Liver (tissue), 9 donors: ENCODE results near the gene ADRA1B. TPM values are rescaled to one million over a fixed set of nuclear protein-coding genes. Genes with fewer than 3 reads are reported as not detected.

Experiments used
- DNase-seq: peaks from one replicate; pipeline ENCODE4 v3.0.0-alpha.2; 2017; ENCODE audit warnings: low spot score
- H3K27ac ChIP-seq, 2 donors: one replicate each; pipeline ENCODE4 v1.7.0; 2013; ENCODE audit warnings: inconsistent platforms in 2 of 2, low read length in 2 of 2, control low read depth in 1 of 2, low read depth in 1 of 2, mild to moderate bottlenecking in 1 of 2
- H3K27me3 ChIP-seq, 4 donors: one replicate each; pipeline versions ENCODE4 v1.6.1 to v1.7.0; 2013; ENCODE audit warnings: low read length in 3 of 4, inconsistent platforms in 1 of 4, mild to moderate bottlenecking in 1 of 4, moderate library complexity in 1 of 4; ENCODE audit not compliant: control insufficient read depth in 4 of 4, insufficient read depth in 4 of 4
- H3K36me3 ChIP-seq, 4 donors: one replicate each; pipeline versions ENCODE4 v1.6.1 to v1.7.0; 2013; ENCODE audit warnings: low read length in 3 of 4, mild to moderate bottlenecking in 3 of 4, low read depth in 1 of 4, moderate library complexity in 1 of 4; ENCODE audit not compliant: control insufficient read depth in 4 of 4, insufficient read depth in 3 of 4
- H3K4me1 ChIP-seq, 4 donors: one replicate each; pipeline versions ENCODE4 v1.6.1 to v1.7.0; 2013; ENCODE audit warnings: low read length in 3 of 4, mild to moderate bottlenecking in 3 of 4, moderate library complexity in 1 of 4; ENCODE audit not compliant: control insufficient read depth in 4 of 4, insufficient read depth in 4 of 4
- H3K4me3 ChIP-seq, 3 donors: one replicate each; pipeline versions ENCODE4 v1.6.1 to v1.7.0; 2013; ENCODE audit warnings: low read length in 3 of 3, control low read depth in 1 of 3, low read depth in 1 of 3, mild to moderate bottlenecking in 1 of 3
- H3K9ac ChIP-seq, 2 donors: one replicate each; pipeline ENCODE4 v1.7.0; 2013; ENCODE audit warnings: low read length in 2 of 2, mild to moderate bottlenecking in 2 of 2, moderate library complexity in 2 of 2, control low read depth in 1 of 2, low read depth in 1 of 2
- H3K9me3 ChIP-seq, 4 donors: one replicate each; pipeline versions ENCODE4 v1.6.1 to v1.7.0; 2013; ENCODE audit warnings: low read length in 3 of 4; ENCODE audit not compliant: control insufficient read depth in 4 of 4
- CTCF ChIP-seq: fragments of 150-350 bp; IDR thresholded peaks from 2 replicates; pipeline ENCODE4 v1.5.1; 2017; ENCODE audit warnings: improper control_type of control experiment, low read depth, low read length; ENCODE audit not compliant: missing input control
- EGR1 ChIP-seq, 2 donors: IDR thresholded peaks; 2 replicates each; pipeline ENCODE4 v1.6.1; 2016 to 2018; ENCODE audit warnings: antibody characterized with exemption in 2 of 2, low read depth in 2 of 2
- FOXA1 ChIP-seq: IDR thresholded peaks from 2 replicates; pipeline ENCODE4 v1.6.1; 2016; ENCODE audit warnings: antibody characterized with exemption
- GABPA ChIP-seq, 2 donors: IDR thresholded peaks in 1 of 2; conservative IDR thresholded peaks in 1 of 2; 2 replicates each; pipeline ENCODE4 v1.6.1; 2016; ENCODE audit warnings: antibody characterized with exemption in 2 of 2, mild to moderate bottlenecking in 1 of 2, moderate library complexity in 1 of 2
- HNF4G ChIP-seq: IDR thresholded peaks from 2 replicates; pipeline ENCODE4 v1.6.1; 2016; ENCODE audit warnings: antibody characterized with exemption
- JUND ChIP-seq, 2 donors: IDR thresholded peaks; 2 replicates each; pipeline ENCODE4 v1.6.1; 2016; ENCODE audit warnings: antibody characterized with exemption in 2 of 2
- NR2F2 ChIP-seq: IDR thresholded peaks from 2 replicates; pipeline ENCODE4 v1.6.1; 2016; ENCODE audit warnings: antibody characterized with exemption
- RAD21 ChIP-seq, 2 donors: IDR thresholded peaks; 2 replicates each; pipeline ENCODE4 v1.6.1; 2016; ENCODE audit warnings: antibody characterized with exemption in 2 of 2, mild to moderate bottlenecking in 2 of 2
- REST ChIP-seq: IDR thresholded peaks from 2 replicates; pipeline ENCODE4 v1.6.1; 2016; ENCODE audit warnings: antibody characterized with exemption, mild to moderate bottlenecking
- RXRA ChIP-seq, 2 donors: IDR thresholded peaks; 2 replicates each; pipeline ENCODE4 v1.6.1; 2017 to 2018; ENCODE audit warnings: antibody characterized with exemption in 2 of 2, mild to moderate bottlenecking in 1 of 2
- WGBS: extraction: QIAGEN DNeasy Blood & Tissue Kit; methylation state at CpG from one replicate; pipeline ENCODE4 v1.1.7; 2013; 5-methylcytosine and 5-hydroxymethylcytosine counted together
- polyA plus RNA-seq, 2 donors: library from polyadenylated mRNA; stranded (reverse) in 1 of 2; unstranded in 1 of 2; fragments of 200-250 nt in 1 of 2; fragments of >200 nt in 1 of 2; fragmentation: Nextera tagmentation in 1 of 2; extraction: Ambion mirVana in 1 of 2; gene quantifications; one replicate each; pipeline versions ENCODE4 v1.2.1 to v1.2.3, GENCODE V29; 2013 to 2015
- total RNA-seq, 2 donors: library from RNA; depleted of rRNA; stranded (reverse); fragments of >200 nt; gene quantifications; one replicate each; pipeline ENCODE4 v1.2.3, GENCODE V29; 2014
- donor health status: healthy.
- donor health status: healthy.
- donor health status: healthy.
- donor health status: healthy.
- donor health status: healthy.

Gene ADRA1B
- total and polyA plus RNA-seq, 4 donors: 0.70 to 13.1 (median 8.2) TPM

GRCh38 chr5:159894149-159894720, 22.0 kb upstream of the ADRA1B start:
- WGBS: 72% methylated on average over 7 of the region's 7 CpGs
- no peak overlapping the region for H3K4me3 ChIP-seq
- H3K27me3 ChIP-seq: no peaks in the 10 kb centered on the region
- H3K9me3 ChIP-seq: no peaks in the 10 kb centered on the region
- H3K36me3 ChIP-seq: no peaks in the 10 kb centered on the region
- H3K27ac ChIP-seq: no peak overlapping the region
- H3K9ac ChIP-seq: no peak overlapping the region
- peaks cover 0 to 2% (median 2%) of the 10 kb centered on the region in 4 donors for H3K4me1 ChIP-seq
- TF ChIP-seq NR2F2 (peak; percentile 82), RAD21 (IDR thresholded peaks at IDR 0.05) (peak; percentile 11 to 16), HNF4G (no peak), RXRA (IDR thresholded peaks at IDR 0.05) (peak in 1 of 2 donors; percentile 28)
- no peak for DNase-seq

- Histone ChIP-seq H3K27me3 (no peaks in the 10 kb centered on the region), H3K27ac (no peak overlapping the region), H3K9me3 (no peaks in the 10 kb centered on the region), H3K4me3 (no peak overlapping the region), H3K9ac (no peak overlapping the region), H3K4me1 (peaks cover 0 to 2% (median 2%) of the 10 kb centered on the region in 4 donors), H3K36me3 (no peaks in the 10 kb centered on the region)
- TF ChIP-seq EGR1 (IDR thresholded peaks at IDR 0.05; ENCODE audit: low read depth in 2 of 2): no peak
- no peak for TF ChIP-seq FOXA1
- TF ChIP-seq GABPA (IDR thresholded peaks at IDR 0.05 in 1 of 2, conservative IDR thresholded peaks at IDR 0.05 in 1 of 2): no peak
- TF ChIP-seq CTCF: no peak
- TF ChIP-seq REST: no peak
- TF ChIP-seq JUND (IDR thresholded peaks at IDR 0.05): no peak
- no peak for TF ChIP-seq HNF4G
- 85% methylated on average over 6 of the region's 6 CpGs for WGBS
- no peak for DNase-seq
Observed at GRCh38 chr5:159897786-159898393, 18.4 kb upstream of the ADRA1B start.
